ENCODE data around the gene E2F8. TPM values are rescaled to one million over a fixed set of nuclear protein-coding genes. Genes with fewer than 3 reads are reported as not detected.

Gene E2F8
- total RNA-seq, 4 donors from 2014 or later = 0.07 TPM; not detected in 3

DNA sequence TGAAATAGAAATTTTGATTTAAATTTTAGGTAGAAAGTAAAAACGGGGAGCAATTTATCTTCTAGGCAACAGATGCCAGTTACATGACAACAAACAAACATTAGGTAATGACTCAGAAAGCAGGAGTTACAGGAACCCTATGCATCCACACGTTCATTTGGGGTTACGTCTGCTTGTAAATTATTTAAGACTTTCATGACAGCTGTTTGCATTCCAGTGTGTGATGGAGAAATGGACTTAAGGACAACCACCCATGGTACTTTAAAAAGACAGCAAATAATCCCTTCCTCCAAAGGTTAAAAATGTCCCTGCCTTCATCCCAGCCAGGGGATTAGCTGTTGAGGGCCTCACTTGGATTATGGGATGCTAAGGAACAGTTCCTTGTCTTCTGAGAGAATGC is 11.8 kb downstream of the E2F8 start:
- Histone ChIP-seq H3K27me3 (peaks cover 13% of the 10 kb centered on the region), H3K4me1 (no peaks in the 10 kb centered on the region), H3K36me3 (no peaks in the 10 kb centered on the region), H3K4me3 (no peak overlapping the region), H3K27ac (no peak overlapping the region), H3K9me3 (no peaks in the 10 kb centered on the region)
- WGBS, 2 donors (ENCODE audit: low coverage in 1 of 2) = 78 to 81% methylated on average over 3 of the region's 3 CpGs
- no peak for ATAC-seq
- TF ChIP-seq POLR2AphosphoS5 (IDR thresholded peaks at IDR 0.05) (no peak), EP300 (IDR thresholded peaks at IDR 0.05) (no peak), POLR2A (IDR thresholded peaks at IDR 0.05) (no peak)
- TF ChIP-seq, protein P1, sequence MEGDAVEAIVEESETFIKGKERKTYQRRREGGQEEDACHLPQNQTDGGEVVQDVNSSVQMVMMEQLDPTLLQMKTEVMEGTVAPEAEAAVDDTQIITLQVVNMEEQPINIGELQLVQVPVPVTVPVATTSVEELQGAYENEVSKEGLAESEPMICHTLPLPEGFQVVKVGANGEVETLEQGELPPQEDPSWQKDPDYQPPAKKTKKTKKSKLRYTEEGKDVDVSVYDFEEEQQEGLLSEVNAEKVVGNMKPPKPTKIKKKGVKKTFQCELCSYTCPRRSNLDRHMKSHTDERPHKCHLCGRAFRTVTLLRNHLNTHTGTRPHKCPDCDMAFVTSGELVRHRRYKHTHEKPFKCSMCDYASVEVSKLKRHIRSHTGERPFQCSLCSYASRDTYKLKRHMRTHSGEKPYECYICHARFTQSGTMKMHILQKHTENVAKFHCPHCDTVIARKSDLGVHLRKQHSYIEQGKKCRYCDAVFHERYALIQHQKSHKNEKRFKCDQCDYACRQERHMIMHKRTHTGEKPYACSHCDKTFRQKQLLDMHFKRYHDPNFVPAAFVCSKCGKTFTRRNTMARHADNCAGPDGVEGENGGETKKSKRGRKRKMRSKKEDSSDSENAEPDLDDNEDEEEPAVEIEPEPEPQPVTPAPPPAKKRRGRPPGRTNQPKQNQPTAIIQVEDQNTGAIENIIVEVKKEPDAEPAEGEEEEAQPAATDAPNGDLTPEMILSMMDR (IDR thresholded peaks at IDR 0.05) = no peak

DNA sequence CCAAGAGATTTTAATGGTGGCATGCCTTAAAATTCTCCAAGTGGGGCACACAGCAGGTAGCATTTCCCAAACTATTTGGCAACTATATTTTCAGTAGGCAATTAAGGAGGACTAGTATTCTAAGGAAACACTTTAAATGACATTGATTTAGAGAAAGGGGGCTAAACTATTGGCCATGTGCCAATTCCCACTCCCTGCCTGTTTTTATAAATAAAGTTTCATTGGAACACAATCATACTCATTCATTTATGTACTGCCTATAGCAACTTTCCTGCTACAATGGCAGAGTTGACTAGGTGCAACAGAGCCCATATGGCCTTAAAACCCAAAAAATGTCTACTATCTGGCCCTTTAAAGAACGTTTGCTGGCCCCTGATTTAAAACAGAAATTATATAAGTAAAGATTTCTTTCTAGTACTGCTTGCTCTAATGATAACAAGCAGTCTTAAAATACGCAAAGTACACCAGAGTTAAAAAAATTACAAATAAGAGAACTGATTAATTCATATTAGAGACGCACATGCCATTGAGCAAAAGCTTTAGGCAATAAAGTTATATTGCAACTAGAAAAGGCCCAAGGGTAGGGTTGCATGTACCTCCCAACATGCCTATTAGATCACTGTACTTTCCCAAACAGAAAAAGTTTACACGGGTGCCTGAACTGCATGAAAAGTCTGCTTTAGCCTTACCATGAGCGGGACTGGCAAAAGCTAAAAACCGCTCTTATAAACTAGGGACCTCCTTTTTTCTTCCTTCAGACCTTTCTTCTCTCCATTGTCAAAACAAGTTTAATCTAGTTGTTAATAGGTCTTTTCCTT is 14.2 kb downstream of the E2F8 start:
- Histone ChIP-seq H3K27me3 (peaks cover 6% of the 10 kb centered on the region), H3K36me3 (no peaks in the 10 kb centered on the region), H3K9me3 (peaks cover 0 to 10% (median 0%) of the 10 kb centered on the region in 3 donors), H3K4me3 (no peak overlapping the region), H3K4me1 (no peaks in the 10 kb centered on the region), H3K27ac (no peak overlapping the region)
- TF ChIP-seq, protein P1 (IDR thresholded peaks at IDR 0.05) = no peak
- no peak for ATAC-seq
- 83 to 88% methylated on average over 5 to 6 of the region's 6 CpGs for whole genome bisulfite sequencing, 2 donors (ENCODE audit: low coverage in 1 of 2)

DNA sequence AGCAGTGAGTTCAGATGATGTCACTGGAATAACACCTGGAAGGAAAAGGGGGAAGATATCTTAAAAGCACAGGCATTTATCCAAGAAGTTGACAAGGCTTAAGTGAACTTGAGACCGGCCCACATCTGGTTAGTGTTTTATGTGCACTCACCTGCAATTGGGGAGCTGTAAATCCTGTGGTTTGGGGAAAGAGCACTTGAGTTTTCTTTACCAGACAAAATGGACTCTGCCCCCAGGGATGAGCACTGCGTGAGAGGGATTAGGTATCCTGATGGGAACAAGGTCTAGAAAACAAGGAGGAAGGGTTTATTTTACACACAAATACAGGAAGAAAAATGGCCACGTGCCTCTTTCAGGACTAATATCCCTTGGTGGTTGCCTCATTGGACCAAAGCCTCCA is 15.2 kb downstream of the E2F8 start:
- 81 to 89% methylated on average over 3 of the region's 3 CpGs for WGBS, 2 donors (ENCODE audit: low coverage in 1 of 2)
- H3K27me3 ChIP-seq = peaks cover 6% of the 10 kb centered on the region
- peaks cover 0 to 10% (median 0%) of the 10 kb centered on the region in 3 donors for H3K9me3 ChIP-seq
- no peak overlapping the region for H3K4me3 ChIP-seq
- TF ChIP-seq, protein P1 (IDR thresholded peaks at IDR 0.05) = no peak
- TF ChIP-seq POLR2A (IDR thresholded peaks at IDR 0.05) (no peak), POLR2AphosphoS5 (IDR thresholded peaks at IDR 0.05) (no peak), EP300 (IDR thresholded peaks at IDR 0.05) (no peak)
- H3K27ac ChIP-seq = no peak overlapping the region
- H3K4me1 ChIP-seq = no peaks in the 10 kb centered on the region
- no peak for ATAC-seq
- H3K36me3 ChIP-seq = no peaks in the 10 kb centered on the region

DNA sequence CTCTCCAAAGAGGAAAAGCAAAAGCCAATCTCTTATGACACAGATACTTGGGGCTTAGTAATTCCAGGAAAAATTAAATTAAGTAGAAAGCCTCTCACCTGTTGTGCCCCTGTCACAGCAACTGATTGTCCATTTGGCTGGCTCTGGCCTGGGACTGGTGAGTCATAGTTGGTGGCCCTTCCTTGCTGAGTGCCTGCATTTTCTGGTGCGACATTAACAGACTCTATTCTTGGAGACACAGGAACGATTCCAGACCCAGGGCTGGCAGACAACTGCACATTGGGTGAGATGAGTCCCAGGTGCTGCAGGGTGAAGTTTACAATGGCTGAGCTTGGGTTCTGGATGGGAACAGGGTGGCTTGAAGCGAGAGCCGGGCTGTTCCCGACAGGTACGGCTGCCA is 15.6 kb downstream of the E2F8 start:
- ATAC-seq = no peak
- WGBS, 2 donors (ENCODE audit: low coverage in 1 of 2) = 90 to 95% methylated on average over 2 to 4 of the region's 6 CpGs
- peaks cover 6% of the 10 kb centered on the region for H3K27me3 ChIP-seq

More for the DNA sequence above, 15.6 kb downstream of the E2F8 start:
- TF ChIP-seq, protein P1 (IDR thresholded peaks at IDR 0.05) = no peak
- no peak for TF ChIP-seq POLR2AphosphoS5 (IDR thresholded peaks at IDR 0.05)
- no peak for TF ChIP-seq EP300 (IDR thresholded peaks at IDR 0.05)
- TF ChIP-seq POLR2A (IDR thresholded peaks at IDR 0.05) = no peak
- Histone ChIP-seq H3K4me3 (no peak overlapping the region), H3K36me3 (no peaks in the 10 kb centered on the region), H3K27ac (no peak overlapping the region), H3K4me1 (no peaks in the 10 kb centered on the region), H3K9me3 (peaks cover 0 to 10% (median 0%) of the 10 kb centered on the region in 3 donors)
